Body of pancreas (tissue), 4 donors: ENCODE results near the gene PTPRD.

Source experiments
- POLR2A ChIP-seq, 3 donors: fragments of 450-650 bp; IDR thresholded peaks; one replicate each; pipeline ENCODE4 v1.6.1; 2016; ENCODE audit warnings: antibody characterized with exemption in 3 of 3, mild to moderate bottlenecking in 2 of 3
- TF ChIP-seq, protein P1 (sequence below), 7 experiments: fragments of 450-650 bp in 4 of 7; fragments of 200-600 bp in 3 of 7; sonication (generic) in 3 of 7; IDR thresholded peaks; one replicate each; pipeline ENCODE4 v1.5.1; 2016 to 2019; ENCODE audit warnings: antibody characterized with exemption in 7 of 7

- TF ChIP-seq, protein P1, sequence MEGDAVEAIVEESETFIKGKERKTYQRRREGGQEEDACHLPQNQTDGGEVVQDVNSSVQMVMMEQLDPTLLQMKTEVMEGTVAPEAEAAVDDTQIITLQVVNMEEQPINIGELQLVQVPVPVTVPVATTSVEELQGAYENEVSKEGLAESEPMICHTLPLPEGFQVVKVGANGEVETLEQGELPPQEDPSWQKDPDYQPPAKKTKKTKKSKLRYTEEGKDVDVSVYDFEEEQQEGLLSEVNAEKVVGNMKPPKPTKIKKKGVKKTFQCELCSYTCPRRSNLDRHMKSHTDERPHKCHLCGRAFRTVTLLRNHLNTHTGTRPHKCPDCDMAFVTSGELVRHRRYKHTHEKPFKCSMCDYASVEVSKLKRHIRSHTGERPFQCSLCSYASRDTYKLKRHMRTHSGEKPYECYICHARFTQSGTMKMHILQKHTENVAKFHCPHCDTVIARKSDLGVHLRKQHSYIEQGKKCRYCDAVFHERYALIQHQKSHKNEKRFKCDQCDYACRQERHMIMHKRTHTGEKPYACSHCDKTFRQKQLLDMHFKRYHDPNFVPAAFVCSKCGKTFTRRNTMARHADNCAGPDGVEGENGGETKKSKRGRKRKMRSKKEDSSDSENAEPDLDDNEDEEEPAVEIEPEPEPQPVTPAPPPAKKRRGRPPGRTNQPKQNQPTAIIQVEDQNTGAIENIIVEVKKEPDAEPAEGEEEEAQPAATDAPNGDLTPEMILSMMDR (IDR thresholded peaks at IDR 0.05), result no peak
- no peak for TF ChIP-seq POLR2A (IDR thresholded peaks at IDR 0.05)
These were observed 987.6 kb downstream of the PTPRD start for GRCh38 chr9:9625248-9625647.
